Prostate gland (tissue), 1 donor: Measurements from ENCODE around the gene SEMA3A.

Experiments
- POLR2A ChIP-seq: fragments of 450-650 bp; IDR thresholded peaks from one replicate; pipeline ENCODE4 v1.6.1; 2016; ENCODE audit warnings: antibody characterized with exemption, mild to moderate bottlenecking
- POLR2AphosphoS5 ChIP-seq: sonication (generic); formaldehyde crosslinking; IDR thresholded peaks from one replicate; pipeline ENCODE4 v1.6.1; 2017; ENCODE audit warnings: antibody characterized with exemption

DNA sequence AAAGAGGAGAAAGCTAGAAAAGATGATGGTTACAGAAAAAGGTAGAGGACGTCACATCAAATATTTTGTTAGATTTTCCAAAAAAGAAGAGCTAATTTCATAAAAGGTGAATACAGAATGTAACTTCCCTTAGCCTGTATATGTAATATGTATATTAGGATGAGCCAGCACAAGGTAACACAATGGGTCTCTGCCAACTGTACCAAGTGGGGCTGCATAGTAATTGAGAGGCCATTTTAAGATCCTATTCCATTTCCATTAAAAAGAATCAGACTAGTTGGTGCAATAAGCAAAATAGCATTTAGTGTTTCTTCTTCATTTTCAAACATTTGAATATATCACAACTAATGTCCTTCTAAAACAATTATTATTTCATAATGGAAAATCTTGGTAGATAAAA is 134.6 kb downstream of the SEMA3A start:
- no peak for TF ChIP-seq POLR2A
- TF ChIP-seq POLR2AphosphoS5, result no peak
